ENCODE results near the gene DCUN1D2. TPM values are rescaled to one million over a fixed set of nuclear protein-coding genes. Genes with fewer than 3 reads are reported as not detected.

The DCUN1D2 gene
- total RNA-seq, 3 donors from 2014 or later = 15.8 to 22.4 (median 16.4) TPM

DNA sequence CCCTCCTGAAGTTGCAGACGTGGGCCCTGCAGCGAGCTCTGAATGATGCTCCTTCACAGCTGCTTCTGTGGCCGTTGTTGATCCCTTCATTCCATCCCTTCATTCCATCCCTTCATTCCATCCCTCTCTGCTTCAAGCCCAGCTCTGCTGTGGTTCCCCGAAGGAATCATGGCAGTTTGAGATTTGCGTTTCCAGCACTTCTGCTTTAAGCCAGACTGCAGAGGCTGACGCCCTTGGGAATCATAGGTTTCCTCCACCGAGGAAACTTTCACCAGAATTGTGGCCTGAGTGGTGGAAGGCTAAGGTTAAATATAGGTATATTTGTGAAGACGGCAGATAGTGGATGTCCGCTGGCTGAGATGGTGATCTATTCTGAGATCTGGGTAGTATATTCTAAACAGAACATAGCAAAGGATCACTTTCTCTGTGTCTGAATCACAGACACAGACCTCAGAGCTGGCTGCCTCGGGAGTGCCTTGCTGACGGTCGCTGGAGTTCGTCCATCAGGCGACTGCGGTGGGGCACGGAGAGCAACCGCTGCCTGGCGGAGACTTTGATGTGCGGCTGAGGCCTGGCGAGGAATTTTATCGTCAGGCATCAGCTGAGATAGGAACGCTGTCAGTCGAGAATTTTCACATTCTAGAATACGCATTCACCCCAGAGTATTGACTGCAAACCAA lies 42.8 kb upstream of the DCUN1D2 start:
- DNase-seq (ENCODE audit: low spot score in 2 of 2) = peak in 1 of 2 donors; percentile 43
- no peak for TF ChIP-seq POLR2A (IDR thresholded peaks at IDR 0.05)
- no peak for TF ChIP-seq POLR2AphosphoS5 (IDR thresholded peaks at IDR 0.05)
- TF ChIP-seq, protein P1, sequence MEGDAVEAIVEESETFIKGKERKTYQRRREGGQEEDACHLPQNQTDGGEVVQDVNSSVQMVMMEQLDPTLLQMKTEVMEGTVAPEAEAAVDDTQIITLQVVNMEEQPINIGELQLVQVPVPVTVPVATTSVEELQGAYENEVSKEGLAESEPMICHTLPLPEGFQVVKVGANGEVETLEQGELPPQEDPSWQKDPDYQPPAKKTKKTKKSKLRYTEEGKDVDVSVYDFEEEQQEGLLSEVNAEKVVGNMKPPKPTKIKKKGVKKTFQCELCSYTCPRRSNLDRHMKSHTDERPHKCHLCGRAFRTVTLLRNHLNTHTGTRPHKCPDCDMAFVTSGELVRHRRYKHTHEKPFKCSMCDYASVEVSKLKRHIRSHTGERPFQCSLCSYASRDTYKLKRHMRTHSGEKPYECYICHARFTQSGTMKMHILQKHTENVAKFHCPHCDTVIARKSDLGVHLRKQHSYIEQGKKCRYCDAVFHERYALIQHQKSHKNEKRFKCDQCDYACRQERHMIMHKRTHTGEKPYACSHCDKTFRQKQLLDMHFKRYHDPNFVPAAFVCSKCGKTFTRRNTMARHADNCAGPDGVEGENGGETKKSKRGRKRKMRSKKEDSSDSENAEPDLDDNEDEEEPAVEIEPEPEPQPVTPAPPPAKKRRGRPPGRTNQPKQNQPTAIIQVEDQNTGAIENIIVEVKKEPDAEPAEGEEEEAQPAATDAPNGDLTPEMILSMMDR (IDR thresholded peaks at IDR 0.05) = no peak

DNA sequence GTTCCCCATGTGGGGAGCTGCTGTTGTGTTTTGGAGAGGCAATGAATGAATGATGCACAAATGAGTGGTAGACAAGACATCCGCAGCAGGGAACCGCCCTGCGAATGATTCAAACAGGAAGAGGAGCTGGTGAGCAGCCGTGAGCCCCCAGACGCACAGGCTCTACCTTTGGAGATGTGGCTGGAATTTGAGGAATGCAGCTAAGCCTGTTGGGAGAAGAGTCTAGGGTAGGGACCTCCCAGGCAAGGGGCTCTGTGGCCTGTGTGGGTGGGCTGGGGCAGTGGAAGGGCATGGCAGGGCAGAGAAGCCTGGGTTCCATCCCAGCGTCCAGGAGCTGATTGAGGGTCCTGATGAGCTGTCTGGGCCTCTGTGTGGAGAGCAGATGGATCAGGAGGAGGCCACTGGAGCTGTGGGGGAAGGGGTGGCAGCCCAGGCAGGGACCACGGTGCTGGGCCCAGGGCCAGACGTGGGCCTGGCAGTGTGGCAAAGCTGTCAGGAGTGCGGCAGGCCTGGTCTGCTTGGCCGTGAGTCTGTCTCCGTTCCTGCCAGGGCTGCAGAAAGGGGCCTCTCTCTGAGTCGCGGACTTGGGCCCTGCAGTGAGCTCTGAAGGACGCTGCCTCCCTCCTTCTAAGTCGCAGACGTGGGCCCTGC lies 41.8 kb upstream of the DCUN1D2 start:
- Histone ChIP-seq H3K4me1 (no peaks in the 10 kb centered on the region), H3K4me3 (no peak overlapping the region), H3K9me3 (no peaks in the 10 kb centered on the region), H3K27ac (peak overlapping the region in 1 of 2 donors; percentile 23), H3K27me3 (no peaks in the 10 kb centered on the region), H3K36me3 (no peaks in the 10 kb centered on the region)
- intact Hi-C loops (cut with DNase I; ENCODE audit: low total_unique reads) = no loop called here
- TF ChIP-seq, protein P1 (IDR thresholded peaks at IDR 0.05) = no peak
- TF ChIP-seq POLR2AphosphoS5 (IDR thresholded peaks at IDR 0.05) = no peak
- TF ChIP-seq POLR2A (IDR thresholded peaks at IDR 0.05) = no peak
- peak in 1 of 2 donors; percentile 22 for DNase-seq (ENCODE audit: low spot score in 2 of 2)

More for the DNA sequence above, 42.8 kb upstream of the DCUN1D2 start:
- Histone ChIP-seq H3K4me3 (no peak overlapping the region), H3K36me3 (no peaks in the 10 kb centered on the region), H3K27ac (no peak overlapping the region), H3K4me1 (no peaks in the 10 kb centered on the region), H3K9me3 (no peaks in the 10 kb centered on the region), H3K27me3 (no peaks in the 10 kb centered on the region)
- intact Hi-C loops (cut with DNase I; ENCODE audit: low total_unique reads) = no loop called here

DNA sequence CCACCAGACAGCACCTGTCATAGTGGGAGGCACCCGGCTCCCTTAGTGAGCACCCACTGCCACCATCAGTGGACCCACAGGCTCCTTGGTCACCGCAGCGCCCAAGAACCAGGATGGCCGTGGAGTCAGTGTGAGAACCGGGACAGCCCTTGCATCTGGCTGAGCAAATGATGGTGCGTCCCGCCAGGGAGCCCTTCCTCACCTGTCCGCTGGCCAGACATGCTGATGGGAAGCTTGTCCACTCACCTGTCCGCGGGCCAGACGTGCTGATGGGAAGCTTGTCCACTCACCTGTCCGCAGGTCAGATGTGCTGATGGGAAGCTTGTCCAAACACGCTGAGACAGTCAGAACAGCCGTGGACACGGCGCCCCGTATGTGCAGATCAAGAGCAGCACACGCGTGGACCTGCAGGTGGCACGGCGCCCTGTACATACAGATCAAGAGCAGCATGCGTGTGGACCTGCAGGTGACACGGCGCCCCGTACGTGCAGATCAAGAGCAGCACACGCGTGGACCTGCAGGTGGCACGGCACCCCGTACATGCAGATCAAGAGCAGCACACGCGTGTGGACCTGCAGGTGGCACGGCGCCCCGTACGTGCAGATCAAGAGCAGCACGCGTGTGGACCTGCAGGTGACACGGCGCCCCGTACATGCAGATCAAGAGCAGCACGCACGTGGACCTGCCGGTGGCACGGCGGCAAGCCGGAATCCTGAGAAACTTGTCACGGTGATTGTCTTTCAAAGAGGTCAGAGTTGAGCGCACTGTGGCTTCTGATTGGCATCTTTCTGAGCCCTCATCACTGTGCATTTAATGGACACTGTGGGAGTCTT lies 40.7 kb upstream of the DCUN1D2 start:
- Histone ChIP-seq H3K9me3 (no peaks in the 10 kb centered on the region), H3K4me3 (no peak overlapping the region), H3K36me3 (no peaks in the 10 kb centered on the region), H3K27me3 (no peaks in the 10 kb centered on the region), H3K27ac (no peak overlapping the region), H3K4me1 (no peaks in the 10 kb centered on the region)
- intact Hi-C loops (cut with DNase I; ENCODE audit: low total_unique reads) = no loop called here
- peak in 1 of 2 donors; percentile 46 for DNase-seq (ENCODE audit: low spot score in 2 of 2)
- TF ChIP-seq POLR2AphosphoS5 (IDR thresholded peaks at IDR 0.05) (no peak), POLR2A (IDR thresholded peaks at IDR 0.05) (no peak)
- TF ChIP-seq, protein P1 (IDR thresholded peaks at IDR 0.05) = no peak

DNA sequence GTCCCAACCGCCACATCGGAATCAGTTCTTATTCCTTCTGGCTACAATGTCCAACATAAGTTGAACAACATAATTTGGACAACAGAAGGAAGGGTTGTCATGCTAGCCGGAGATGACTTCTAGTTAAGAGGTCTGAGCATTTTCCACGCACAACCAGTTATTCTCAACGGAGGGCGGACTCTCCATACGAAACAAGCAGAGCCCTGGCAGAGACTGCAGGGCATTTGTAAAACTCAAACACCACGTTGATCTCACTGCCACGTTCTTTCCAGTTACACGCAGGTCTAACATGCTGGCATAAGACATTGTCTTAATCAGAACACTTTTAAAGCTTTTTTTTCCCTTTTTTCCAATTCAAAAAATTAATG lies 38.3 kb upstream of the DCUN1D2 start:
- Histone ChIP-seq H3K27ac (no peak overlapping the region), H3K36me3 (no peaks in the 10 kb centered on the region), H3K27me3 (no peaks in the 10 kb centered on the region), H3K9me3 (no peaks in the 10 kb centered on the region), H3K4me3 (no peak overlapping the region), H3K4me1 (no peaks in the 10 kb centered on the region)
- DNase-seq (ENCODE audit: low spot score in 2 of 2) = peak in 1 of 2 donors; percentile 5
- intact Hi-C loops (cut with DNase I; ENCODE audit: low total_unique reads) = no loop called here
- TF ChIP-seq POLR2A (IDR thresholded peaks at IDR 0.05) = no peak
- TF ChIP-seq, protein P1 (IDR thresholded peaks at IDR 0.05) = no peak
- TF ChIP-seq POLR2AphosphoS5 (IDR thresholded peaks at IDR 0.05) = no peak

Measured in breast epithelium (tissue), 4 donors.